ENCODE data around the gene AGPAT3.

GRCh38 chr21:44000360-44000759 is 135.3 kb downstream of the AGPAT3 start:
- TF ChIP-seq CTCF (IDR thresholded peaks at IDR 0.05), result no peak
- TF ChIP-seq POLR2A (IDR thresholded peaks at IDR 0.05), result no peak
